OCI-LY1 (cell line): ENCODE results near the gene VRTN.

Experiments used
- EZH2 ChIP-seq: fragments of 200-600 bp; sonication (generic), shearing (Covaris generic); IDR thresholded peaks from 2 replicates; pipeline ENCODE4 v1.8.0; 2017; ENCODE audit warnings: borderline replicate concordance, mixed run types, mild to moderate bottlenecking, antibody characterized with exemption, low read length, moderate library complexity, mixed read lengths
- TF ChIP-seq, protein P1 (sequence below): fragments of 200-600 bp; sonication (generic), shearing (Covaris generic); IDR thresholded peaks from 2 replicates; pipeline ENCODE4 v1.5.1; 2017; ENCODE audit warnings: mild to moderate bottlenecking, antibody characterized with exemption, low read length, moderate library complexity, mixed read lengths

DNA sequence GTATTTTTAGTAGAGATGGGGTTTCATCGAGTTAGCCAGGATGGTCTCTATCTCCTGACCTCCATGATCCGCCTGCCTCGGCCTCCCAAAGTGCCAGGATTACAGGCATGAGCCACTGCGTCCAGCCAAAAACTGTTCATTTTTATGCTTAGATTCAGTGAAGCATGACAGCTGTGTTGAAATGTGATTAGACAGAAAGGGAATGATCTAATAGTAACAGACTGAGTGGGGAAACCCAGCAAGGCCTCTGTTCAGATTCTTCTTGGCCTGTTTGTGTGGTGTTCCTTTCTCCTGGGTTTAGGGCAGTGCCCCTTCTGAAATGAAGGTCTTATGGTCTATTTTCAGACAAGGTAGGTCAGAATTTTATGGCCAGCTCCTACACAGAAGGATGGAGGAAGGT is 33.7 kb upstream of the VRTN start:
- TF ChIP-seq, protein P1, sequence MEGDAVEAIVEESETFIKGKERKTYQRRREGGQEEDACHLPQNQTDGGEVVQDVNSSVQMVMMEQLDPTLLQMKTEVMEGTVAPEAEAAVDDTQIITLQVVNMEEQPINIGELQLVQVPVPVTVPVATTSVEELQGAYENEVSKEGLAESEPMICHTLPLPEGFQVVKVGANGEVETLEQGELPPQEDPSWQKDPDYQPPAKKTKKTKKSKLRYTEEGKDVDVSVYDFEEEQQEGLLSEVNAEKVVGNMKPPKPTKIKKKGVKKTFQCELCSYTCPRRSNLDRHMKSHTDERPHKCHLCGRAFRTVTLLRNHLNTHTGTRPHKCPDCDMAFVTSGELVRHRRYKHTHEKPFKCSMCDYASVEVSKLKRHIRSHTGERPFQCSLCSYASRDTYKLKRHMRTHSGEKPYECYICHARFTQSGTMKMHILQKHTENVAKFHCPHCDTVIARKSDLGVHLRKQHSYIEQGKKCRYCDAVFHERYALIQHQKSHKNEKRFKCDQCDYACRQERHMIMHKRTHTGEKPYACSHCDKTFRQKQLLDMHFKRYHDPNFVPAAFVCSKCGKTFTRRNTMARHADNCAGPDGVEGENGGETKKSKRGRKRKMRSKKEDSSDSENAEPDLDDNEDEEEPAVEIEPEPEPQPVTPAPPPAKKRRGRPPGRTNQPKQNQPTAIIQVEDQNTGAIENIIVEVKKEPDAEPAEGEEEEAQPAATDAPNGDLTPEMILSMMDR: no peak
- no peak for TF ChIP-seq EZH2
